ENCODE data around the gene TAF7L. TPM values are rescaled to one million over a fixed set of nuclear protein-coding genes. Genes with fewer than 3 reads are reported as not detected.

Gene TAF7L
- total RNA-seq, 1 experiment from 2014 or later = not detected

DNA sequence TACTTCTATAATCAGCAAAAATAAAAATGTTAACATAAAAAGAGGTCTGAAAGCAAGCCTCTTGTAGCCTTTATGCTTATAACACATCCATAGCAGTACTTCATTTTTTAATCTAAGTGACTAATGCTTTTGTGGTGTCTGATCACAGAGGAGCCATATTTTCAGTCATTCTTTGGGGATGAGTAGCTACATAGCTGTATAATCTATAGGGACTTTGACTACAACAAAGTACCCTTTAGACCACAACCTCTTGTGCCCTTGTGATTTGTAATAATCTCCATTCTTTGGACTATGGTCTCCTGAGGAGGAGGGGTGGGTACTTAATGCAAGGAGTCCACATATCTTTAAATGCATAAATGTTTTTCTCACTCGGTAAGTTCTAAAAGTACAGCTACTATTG is 62.0 kb downstream of the TAF7L start:
- no peak overlapping the region for H4K8ac ChIP-seq (replicated peaks; ENCODE audit: insufficient read length, low read depth, low read length)
- H4K5ac ChIP-seq (ENCODE audit: insufficient read length, low read depth, low read length) = no peak overlapping the region
- H3K14ac ChIP-seq (ENCODE audit: insufficient read depth, low read length) = no peak overlapping the region
- H4K91ac ChIP-seq (ENCODE audit: insufficient read length, low read depth, low read length) = no peak overlapping the region
- H3K36me3 Mint-ChIP-seq (ENCODE audit: insufficient read depth in 1 of 3, low read depth in 3 of 3) = no peaks in the 10 kb centered on the region; a peak in 1 of 7 replicates
- WGBS (ENCODE audit: extremely low coverage, insufficient read length, low lambda C conversion rate) = no CpG with 5 or more reads among the region's 1 CpG
- H2BK120ac ChIP-seq (ENCODE audit: low read depth, low read length, poor library complexity, severe bottlenecking) = no peak overlapping the region
- H4K20me1 ChIP-seq (ENCODE audit: control insufficient read depth, insufficient read depth, insufficient read length) = no peaks in the 10 kb centered on the region
- H3K4ac ChIP-seq (ENCODE audit: low read depth, low read length) = no peak overlapping the region
- H3K27ac ChIP-seq (ENCODE audit: insufficient read length, low read depth, low read length) = no peak overlapping the region
- no peaks in the 10 kb centered on the region for H3K23me2 ChIP-seq (ENCODE audit: insufficient read length, low read depth, low read length, poor library complexity, severe bottlenecking)
- no peak overlapping the region for H3K56ac ChIP-seq (ENCODE audit: insufficient read length, low read depth, low read length)
- H2BK5ac ChIP-seq (ENCODE audit: insufficient read length, low read length) = no peak overlapping the region
- no peaks in the 10 kb centered on the region for H3K4me1 ChIP-seq (ENCODE audit: insufficient read depth, low read length)
- no peaks in the 10 kb centered on the region for H3K27me3 ChIP-seq (ENCODE audit: insufficient read depth, low read length)
- no peak overlapping the region for H3K23ac ChIP-seq (ENCODE audit: insufficient read length, low read depth, low read length)
- no peak overlapping the region for H2AFZ ChIP-seq (ENCODE audit: low read length)
- TF ChIP-seq, protein P1, sequence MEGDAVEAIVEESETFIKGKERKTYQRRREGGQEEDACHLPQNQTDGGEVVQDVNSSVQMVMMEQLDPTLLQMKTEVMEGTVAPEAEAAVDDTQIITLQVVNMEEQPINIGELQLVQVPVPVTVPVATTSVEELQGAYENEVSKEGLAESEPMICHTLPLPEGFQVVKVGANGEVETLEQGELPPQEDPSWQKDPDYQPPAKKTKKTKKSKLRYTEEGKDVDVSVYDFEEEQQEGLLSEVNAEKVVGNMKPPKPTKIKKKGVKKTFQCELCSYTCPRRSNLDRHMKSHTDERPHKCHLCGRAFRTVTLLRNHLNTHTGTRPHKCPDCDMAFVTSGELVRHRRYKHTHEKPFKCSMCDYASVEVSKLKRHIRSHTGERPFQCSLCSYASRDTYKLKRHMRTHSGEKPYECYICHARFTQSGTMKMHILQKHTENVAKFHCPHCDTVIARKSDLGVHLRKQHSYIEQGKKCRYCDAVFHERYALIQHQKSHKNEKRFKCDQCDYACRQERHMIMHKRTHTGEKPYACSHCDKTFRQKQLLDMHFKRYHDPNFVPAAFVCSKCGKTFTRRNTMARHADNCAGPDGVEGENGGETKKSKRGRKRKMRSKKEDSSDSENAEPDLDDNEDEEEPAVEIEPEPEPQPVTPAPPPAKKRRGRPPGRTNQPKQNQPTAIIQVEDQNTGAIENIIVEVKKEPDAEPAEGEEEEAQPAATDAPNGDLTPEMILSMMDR (conservative IDR thresholded peaks at IDR 0.05) = no peak
- H2BK20ac ChIP-seq (ENCODE audit: low read depth, low read length, poor library complexity, severe bottlenecking) = no peak overlapping the region
- H3K79me2 ChIP-seq (ENCODE audit: insufficient read depth, low read length) = no peaks in the 10 kb centered on the region
- H3K27me3 Mint-ChIP-seq (ENCODE audit: low read depth) = peaks cover 3% of the 10 kb centered on the region
- H3K27ac Mint-ChIP-seq = no peak overlapping the region
- H3K9me3 Mint-ChIP-seq = peaks cover 50 to 51% of the 10 kb centered on the region in 2 experiments
- H3T11ph ChIP-seq (ENCODE audit: low read length) = no peak overlapping the region
- no peak for DNase-seq
- H3K9me3 ChIP-seq (ENCODE audit: control insufficient read depth, low read depth, low read length) = peaks cover 24% of the 10 kb centered on the region
- H3K18ac ChIP-seq (ENCODE audit: insufficient read length, low read depth, low read length) = no peak overlapping the region
- no peak overlapping the region for H2BK12ac ChIP-seq (ENCODE audit: insufficient read length, low read depth, low read length)
- no peak overlapping the region for H2BK15ac ChIP-seq (ENCODE audit: low read depth, low read length)
- no peak overlapping the region for H3K4me2 ChIP-seq (ENCODE audit: insufficient read depth, insufficient read length, low read length)
- H2AK5ac ChIP-seq (ENCODE audit: insufficient read length, low read length) = no peak overlapping the region
- H3K4me1 Mint-ChIP-seq = peaks cover 3 to 6% of the 10 kb centered on the region in 2 experiments; a peak in 3 of 4 replicates
- H3K4me3 Mint-ChIP-seq = no peak overlapping the region
- no peaks in the 10 kb centered on the region for H3K79me1 ChIP-seq (ENCODE audit: insufficient read depth, low read depth, low read length, poor library complexity, severe bottlenecking)
- H3K9ac ChIP-seq (ENCODE audit: extremely low read depth, insufficient read length, low read length) = no peak overlapping the region
